SU-DHL-6 (cell line): Measurements from ENCODE around the gene SH3BP2.

Source experiments
- H2AFZ ChIP-seq: fragments of 200-600 bp; sonication (generic); 2 replicates; pipeline ENCODE4 v1.6.1; 2014; ENCODE audit warnings: low read depth, mild to moderate bottlenecking, moderate library complexity, mixed read lengths, antibody characterized with exemption, low read length; ENCODE audit not compliant: severe bottlenecking
- H3F3A ChIP-seq: fragments of 200-600 bp; shearing (Covaris generic); 2 replicates; pipeline ENCODE4 v1.6.0; 2016; ENCODE audit warnings: antibody characterized with exemption, mild to moderate bottlenecking; ENCODE audit not compliant: insufficient read depth
- H3K27ac ChIP-seq: fragments of 200-600 bp; sonication (generic); 2 replicates; pipeline ENCODE4 v1.5.1; 2016; ENCODE audit warnings: low read depth, mild to moderate bottlenecking, low read length, moderate library complexity, mixed read lengths
- H3K27me3 ChIP-seq: fragments of 200-600 bp; sonication (generic), shearing (Covaris generic); 2 replicates; pipeline ENCODE4 v1.6.0; 2014; ENCODE audit warnings: mild to moderate bottlenecking, low read length
- H3K36me3 ChIP-seq: fragments of 200-600 bp; sonication (generic); 2 replicates; pipeline ENCODE4 v1.6.1; 2014; ENCODE audit warnings: mild to moderate bottlenecking, low read length, mixed read lengths
- H3K4me2 ChIP-seq: fragments of 300-600, 200-600 bp; shearing (Covaris generic), sonication (generic); 2 replicates; pipeline ENCODE4 v1.6.0; 2014; ENCODE audit warnings: low read length, low read depth, mild to moderate bottlenecking; ENCODE audit not compliant: poor library complexity, severe bottlenecking
- H3K4me3 ChIP-seq: fragments of 200-600 bp; sonication (generic); 2 replicates; pipeline ENCODE4 v1.5.1; 2014; ENCODE audit warnings: antibody characterized with exemption, low read length, mild to moderate bottlenecking, mixed read lengths; ENCODE audit not compliant: insufficient read depth, poor library complexity, severe bottlenecking
- H3K79me2 ChIP-seq: fragments of 200-600 bp; sonication (generic); 2 replicates; pipeline ENCODE4 v1.6.1; 2014; ENCODE audit warnings: mild to moderate bottlenecking, low read length, moderate library complexity; ENCODE audit not compliant: insufficient read depth
- H3K9ac ChIP-seq: fragments of 200-600 bp; sonication (generic); 2 replicates; pipeline ENCODE4 v1.7.0; 2014; ENCODE audit warnings: mild to moderate bottlenecking, low read length
- H3K9me2 ChIP-seq: fragments of 200-600 bp; sonication (generic); replicated peaks from 2 replicates; pipeline ENCODE4 v1.6.1; 2014; ENCODE audit warnings: low read length; ENCODE audit not compliant: insufficient read depth
- H3K9me3 ChIP-seq: fragments of 200-600 bp; sonication (generic); 2 replicates; pipeline ENCODE4 v1.6.1; 2014; ENCODE audit warnings: low read length, mixed read lengths; ENCODE audit not compliant: insufficient read depth
- H4K20me1 ChIP-seq: fragments of 200-600 bp; sonication (generic); 2 replicates; pipeline ENCODE4 v1.6.1; 2014; ENCODE audit warnings: low read depth, mild to moderate bottlenecking, antibody characterized with exemption, low read length, moderate library complexity, mixed read lengths
- EZH2phosphoT487 ChIP-seq: fragments of 200-600 bp; sonication (generic), shearing (Covaris generic); conservative IDR thresholded peaks from 2 replicates; pipeline ENCODE4 v1.6.1; 2018; ENCODE audit warnings: mild to moderate bottlenecking, antibody characterized with exemption, low read length, moderate library complexity, mixed read lengths
- TF ChIP-seq, protein P1 (sequence below): fragments of 200-600 bp; sonication (generic); IDR thresholded peaks from one replicate; pipeline ENCODE4 v1.5.1; 2017; ENCODE audit warnings: antibody characterized with exemption, mild to moderate bottlenecking, low read length, moderate library complexity; ENCODE audit not compliant: insufficient read depth, poor library complexity, severe bottlenecking

Gene SH3BP2

DNA sequence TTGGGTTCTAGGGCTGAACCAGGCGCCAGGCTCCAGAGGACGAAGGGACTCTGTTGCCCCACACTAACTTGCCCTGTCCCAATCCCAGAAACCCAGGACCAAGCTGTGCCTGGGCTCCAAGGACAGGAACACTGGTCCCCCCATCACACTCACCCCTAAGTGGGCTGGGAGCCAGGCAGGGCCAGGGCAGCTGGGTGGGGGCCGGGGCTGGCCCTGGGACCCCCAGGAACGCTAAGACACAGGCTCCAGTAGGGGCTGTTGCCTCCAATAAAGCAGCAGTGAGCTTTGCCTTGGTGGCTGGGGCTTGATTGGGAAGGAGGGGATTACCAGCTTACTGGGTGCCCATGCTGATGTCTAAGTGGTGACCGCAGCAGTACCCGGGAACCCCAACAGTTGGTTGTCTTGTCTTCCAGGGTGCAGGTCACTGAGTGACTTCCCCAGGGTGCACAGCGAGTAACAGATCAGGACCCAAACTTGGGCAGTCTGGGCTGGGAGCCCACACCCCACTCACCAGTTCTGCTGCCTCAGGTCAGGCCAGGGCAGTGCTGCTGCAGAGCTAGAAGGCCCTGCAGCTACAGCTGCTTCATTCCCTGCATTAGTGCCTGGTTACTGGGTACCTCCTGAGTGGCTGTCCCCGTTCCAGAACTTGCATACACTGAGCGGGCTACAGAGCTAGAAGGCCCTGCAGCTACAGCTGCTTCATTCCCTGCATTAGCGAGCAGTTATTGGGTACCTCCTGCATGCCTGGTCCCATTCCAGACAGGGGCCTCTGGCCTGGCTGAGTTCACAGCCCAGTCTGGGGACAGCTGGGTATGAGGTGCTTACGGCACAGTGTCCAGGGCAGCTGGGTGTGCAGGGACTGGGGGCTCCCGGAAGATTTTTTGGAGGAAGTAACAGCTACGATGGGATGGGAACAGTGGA lies 41.4 kb downstream of the SH3BP2 start:
- TF ChIP-seq EZH2phosphoT487: no peak
- TF ChIP-seq, protein P1, sequence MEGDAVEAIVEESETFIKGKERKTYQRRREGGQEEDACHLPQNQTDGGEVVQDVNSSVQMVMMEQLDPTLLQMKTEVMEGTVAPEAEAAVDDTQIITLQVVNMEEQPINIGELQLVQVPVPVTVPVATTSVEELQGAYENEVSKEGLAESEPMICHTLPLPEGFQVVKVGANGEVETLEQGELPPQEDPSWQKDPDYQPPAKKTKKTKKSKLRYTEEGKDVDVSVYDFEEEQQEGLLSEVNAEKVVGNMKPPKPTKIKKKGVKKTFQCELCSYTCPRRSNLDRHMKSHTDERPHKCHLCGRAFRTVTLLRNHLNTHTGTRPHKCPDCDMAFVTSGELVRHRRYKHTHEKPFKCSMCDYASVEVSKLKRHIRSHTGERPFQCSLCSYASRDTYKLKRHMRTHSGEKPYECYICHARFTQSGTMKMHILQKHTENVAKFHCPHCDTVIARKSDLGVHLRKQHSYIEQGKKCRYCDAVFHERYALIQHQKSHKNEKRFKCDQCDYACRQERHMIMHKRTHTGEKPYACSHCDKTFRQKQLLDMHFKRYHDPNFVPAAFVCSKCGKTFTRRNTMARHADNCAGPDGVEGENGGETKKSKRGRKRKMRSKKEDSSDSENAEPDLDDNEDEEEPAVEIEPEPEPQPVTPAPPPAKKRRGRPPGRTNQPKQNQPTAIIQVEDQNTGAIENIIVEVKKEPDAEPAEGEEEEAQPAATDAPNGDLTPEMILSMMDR: no peak
- H3K9ac ChIP-seq: no peak overlapping the region

DNA sequence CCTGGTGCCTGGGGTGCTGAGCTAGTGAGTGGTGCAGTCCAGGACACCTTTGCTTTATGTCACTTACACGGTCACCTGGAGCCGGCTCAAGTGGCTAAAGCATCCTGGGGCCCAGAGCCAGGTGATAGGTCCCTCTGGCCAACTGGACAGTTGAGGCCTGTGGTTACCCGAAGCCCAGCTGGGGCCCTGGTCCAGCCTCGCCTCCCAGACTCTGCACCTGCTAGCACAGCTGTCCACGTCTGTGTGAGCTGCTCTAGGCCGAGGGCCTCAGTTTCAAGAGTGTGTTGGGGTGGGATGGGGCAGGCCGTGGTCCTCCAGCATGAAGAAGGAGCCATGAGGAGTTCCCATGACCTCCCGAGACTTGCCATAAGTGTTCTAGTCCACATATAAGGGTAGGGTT lies 43.1 kb downstream of the SH3BP2 start:
- H3K4me2 ChIP-seq: no peak overlapping the region
- no peaks in the 10 kb centered on the region for H3K27me3 ChIP-seq
- TF ChIP-seq EZH2phosphoT487: no peak
- TF ChIP-seq, protein P1: no peak
- no peaks in the 10 kb centered on the region for H3F3A ChIP-seq
- H2AFZ ChIP-seq: no peak overlapping the region
- no peak overlapping the region for H3K4me3 ChIP-seq
- H3K9me2 ChIP-seq: no peaks in the 10 kb centered on the region
- H4K20me1 ChIP-seq: no peaks in the 10 kb centered on the region
- H3K79me2 ChIP-seq: no peaks in the 10 kb centered on the region
- no peak overlapping the region for H3K27ac ChIP-seq
- H3K36me3 ChIP-seq: no peaks in the 10 kb centered on the region
- H3K9me3 ChIP-seq: no peaks in the 10 kb centered on the region
- no peak overlapping the region for H3K9ac ChIP-seq

More for the DNA sequence above, 41.4 kb downstream of the SH3BP2 start:
- Histone ChIP-seq H3K27me3 (no peaks in the 10 kb centered on the region), H3F3A (no peaks in the 10 kb centered on the region), H3K9me2 (no peaks in the 10 kb centered on the region), H3K79me2 (no peaks in the 10 kb centered on the region), H3K27ac (no peak overlapping the region), H4K20me1 (no peaks in the 10 kb centered on the region), H3K4me3 (no peak overlapping the region), H3K36me3 (no peaks in the 10 kb centered on the region), H2AFZ (no peak overlapping the region), H3K9me3 (no peaks in the 10 kb centered on the region), H3K4me2 (no peak overlapping the region)

DNA sequence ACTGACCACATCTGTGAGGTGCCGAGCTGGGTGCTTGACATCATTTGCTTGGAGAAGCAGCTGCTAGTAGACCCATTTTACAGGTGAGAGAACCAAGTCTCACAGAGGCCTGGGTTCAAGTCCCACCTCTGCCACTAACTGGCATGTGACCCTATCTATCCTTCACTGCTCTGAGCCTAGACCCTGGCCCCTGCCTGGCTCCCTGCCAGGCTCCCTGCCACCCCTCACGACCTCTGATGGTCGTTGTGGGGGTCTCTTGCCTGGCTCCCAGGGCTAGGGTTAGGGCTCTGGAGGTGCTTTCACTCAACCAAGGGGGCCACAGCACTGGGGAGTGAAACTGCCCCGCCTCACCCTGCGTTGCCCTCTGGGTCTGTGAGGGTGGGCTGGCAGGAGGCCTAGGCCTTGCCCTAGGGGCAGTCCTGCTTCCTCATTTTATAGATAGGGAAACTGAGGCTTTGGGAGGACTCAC lies 43.5 kb downstream of the SH3BP2 start:
- no peak overlapping the region for H3K9ac ChIP-seq
- no peaks in the 10 kb centered on the region for H4K20me1 ChIP-seq
- no peaks in the 10 kb centered on the region for H3F3A ChIP-seq
- H2AFZ ChIP-seq: no peak overlapping the region
- no peak overlapping the region for H3K4me2 ChIP-seq
- H3K9me3 ChIP-seq: no peaks in the 10 kb centered on the region
- H3K9me2 ChIP-seq: no peaks in the 10 kb centered on the region
- no peaks in the 10 kb centered on the region for H3K27me3 ChIP-seq
- H3K36me3 ChIP-seq: no peaks in the 10 kb centered on the region
- no peak overlapping the region for H3K4me3 ChIP-seq
- H3K79me2 ChIP-seq: no peaks in the 10 kb centered on the region
- H3K27ac ChIP-seq: no peak overlapping the region
- no peak for TF ChIP-seq EZH2phosphoT487
- TF ChIP-seq, protein P1: no peak
